Measurements from ENCODE around the gene CHPF.
A peak's percentile ranks its signal among the peaks of the same experiment; 100 is the strongest.

CHPF gene

GRCh38 chr2:219513787-219514186, 29.8 kb downstream of the CHPF start:
- no peak for DNase-seq (ENCODE audit: low read depth, low spot score)

DNA sequence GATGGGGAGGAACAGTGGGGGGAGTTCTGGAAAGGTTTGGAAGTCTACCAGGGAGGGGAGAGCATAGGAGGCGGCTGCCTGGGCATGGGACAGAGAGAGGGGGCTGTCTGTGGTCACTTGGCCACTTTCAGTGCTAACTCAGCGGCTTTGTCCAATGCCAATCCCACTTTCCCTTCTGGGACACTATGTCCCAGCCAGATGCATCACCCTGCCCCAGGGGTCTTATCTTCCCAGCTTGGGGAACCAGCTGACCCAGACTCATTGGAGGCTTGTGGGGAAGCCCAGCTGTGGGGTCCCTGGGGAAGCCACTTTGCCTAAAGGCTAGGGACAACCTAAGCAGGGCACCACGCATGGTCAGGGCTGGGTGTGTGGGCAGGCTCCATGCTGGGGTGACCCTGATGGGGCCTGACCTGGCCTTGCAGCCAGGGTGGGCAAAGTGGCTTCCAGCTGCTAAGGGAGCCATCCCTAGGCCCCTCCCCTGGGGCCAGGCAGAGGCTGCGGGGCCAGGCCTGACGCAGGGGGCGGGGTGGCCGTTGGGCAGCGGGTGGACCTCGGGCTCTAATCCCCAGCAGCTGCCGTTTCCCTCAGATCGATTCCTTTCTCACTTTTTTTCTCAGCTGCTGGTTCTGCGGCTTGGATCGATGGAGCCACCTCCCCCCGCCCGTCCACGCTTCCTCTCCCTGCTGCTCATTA, 30.9 kb downstream of the CHPF start:
- no peak for DNase-seq (ENCODE audit: low read depth, low spot score)

DNA sequence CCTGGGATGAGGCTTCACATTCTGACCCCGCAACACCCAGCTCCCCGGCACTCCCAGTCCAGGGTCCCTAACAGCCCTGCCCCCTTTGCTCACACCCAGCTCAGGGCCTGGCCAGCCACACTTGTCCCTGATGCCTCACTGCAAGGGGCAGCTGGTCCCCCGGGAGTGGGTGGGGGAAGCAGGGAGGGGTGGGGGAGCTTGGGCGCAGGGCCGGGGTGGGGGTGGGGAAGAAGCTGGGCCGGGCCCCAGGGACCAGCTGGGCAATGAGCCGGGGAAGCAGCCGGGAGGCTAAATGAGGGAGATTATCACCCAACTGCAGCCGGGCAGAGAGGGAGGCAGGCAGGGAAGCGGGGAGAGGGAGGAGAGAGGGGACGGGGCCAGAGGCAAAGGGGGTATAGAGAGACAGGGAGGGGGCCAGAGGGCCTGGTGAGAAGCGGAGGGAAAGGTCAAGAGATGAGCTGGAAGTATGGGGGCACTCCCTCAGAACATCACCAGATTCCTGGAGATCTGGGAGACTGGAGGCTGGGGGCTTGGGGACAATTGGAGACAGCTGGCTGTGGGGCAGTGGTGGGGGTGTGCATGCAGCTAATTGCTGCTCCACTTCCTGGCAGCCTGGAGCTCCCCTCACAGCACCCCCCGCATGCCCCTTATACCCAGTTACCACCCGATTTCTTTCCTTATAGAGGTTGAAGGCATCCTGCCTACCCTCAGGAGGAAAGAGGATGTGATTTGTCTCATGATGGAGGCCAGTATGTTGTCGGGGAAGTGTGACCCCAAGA, 31.9 kb downstream of the CHPF start:
- no peak for DNase-seq (ENCODE audit: low read depth, low spot score)

GRCh38 chr2:219510512-219511135, 33.0 kb downstream of the CHPF start:
- DNase-seq (ENCODE audit: low read depth, low spot score): no peak

- no peak for DNase-seq (ENCODE audit: low read depth, low spot score)
Measured at GRCh38 chr2:219509780-219510511, 33.7 kb downstream of the CHPF start.

DNA sequence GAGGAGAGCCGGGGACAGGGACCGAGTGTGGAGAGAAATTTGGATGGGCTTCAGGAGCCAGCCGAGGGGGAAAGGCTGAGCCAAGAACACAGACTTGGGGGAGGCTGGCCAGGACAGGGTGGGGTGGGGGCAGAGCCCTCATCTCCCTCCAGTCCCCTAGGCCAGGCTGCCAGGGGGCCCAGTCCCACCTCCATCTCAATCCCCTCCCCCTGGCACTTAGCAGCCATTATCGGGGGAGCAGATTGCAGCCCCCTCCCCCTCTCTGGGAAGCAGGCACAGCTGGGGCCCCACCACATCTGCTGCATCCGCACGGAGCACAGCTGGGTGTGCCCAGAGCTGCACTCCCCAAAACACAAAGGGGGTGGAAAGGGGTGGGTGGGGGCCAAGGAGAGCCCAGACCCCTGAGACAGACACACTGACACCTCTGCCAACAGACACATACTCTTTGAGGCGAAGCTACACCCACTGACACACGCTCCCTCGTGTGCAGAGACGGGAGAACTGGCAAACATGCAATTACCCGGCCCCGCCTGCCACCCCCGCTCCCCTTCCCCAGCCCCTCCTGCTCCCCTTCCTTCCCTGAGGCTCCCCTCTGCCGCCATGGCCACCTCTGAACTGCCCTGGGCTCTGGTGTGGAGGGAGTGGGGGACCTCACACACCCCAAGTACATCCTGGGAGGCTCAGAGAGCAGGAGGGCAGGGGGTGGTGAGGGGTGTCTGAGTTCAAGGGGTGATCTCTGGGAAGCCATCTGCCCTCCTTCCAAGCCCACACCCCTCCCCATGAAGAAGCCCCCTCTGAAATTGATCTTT, 34.4 kb downstream of the CHPF start:
- no peak for DNase-seq (ENCODE audit: low read depth, low spot score)

DNA sequence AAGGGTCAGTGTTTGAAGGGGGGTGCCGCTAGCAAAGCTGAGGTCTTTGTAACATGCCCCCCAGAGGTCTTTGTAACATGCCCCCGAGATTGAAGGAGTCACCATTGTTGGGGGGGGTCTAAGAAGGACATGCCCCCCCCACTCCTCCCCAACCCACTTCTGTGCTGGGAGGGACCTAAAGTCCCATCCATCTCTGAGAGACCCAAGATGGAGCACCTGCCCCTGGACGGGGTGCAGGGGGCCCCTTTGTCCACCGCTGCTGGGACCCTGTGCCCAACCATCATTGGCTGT, 35.2 kb downstream of the CHPF start:
- DNase-seq (ENCODE audit: low read depth, low spot score): no peak

GRCh38 chr2:219507581-219508443, 35.8 kb downstream of the CHPF start:
- DNase-seq (ENCODE audit: low read depth, low spot score): no peak

GRCh38 chr2:219506802-219507526, 36.6 kb downstream of the CHPF start:
- DNase-seq (ENCODE audit: low read depth, low spot score): no peak

DNA sequence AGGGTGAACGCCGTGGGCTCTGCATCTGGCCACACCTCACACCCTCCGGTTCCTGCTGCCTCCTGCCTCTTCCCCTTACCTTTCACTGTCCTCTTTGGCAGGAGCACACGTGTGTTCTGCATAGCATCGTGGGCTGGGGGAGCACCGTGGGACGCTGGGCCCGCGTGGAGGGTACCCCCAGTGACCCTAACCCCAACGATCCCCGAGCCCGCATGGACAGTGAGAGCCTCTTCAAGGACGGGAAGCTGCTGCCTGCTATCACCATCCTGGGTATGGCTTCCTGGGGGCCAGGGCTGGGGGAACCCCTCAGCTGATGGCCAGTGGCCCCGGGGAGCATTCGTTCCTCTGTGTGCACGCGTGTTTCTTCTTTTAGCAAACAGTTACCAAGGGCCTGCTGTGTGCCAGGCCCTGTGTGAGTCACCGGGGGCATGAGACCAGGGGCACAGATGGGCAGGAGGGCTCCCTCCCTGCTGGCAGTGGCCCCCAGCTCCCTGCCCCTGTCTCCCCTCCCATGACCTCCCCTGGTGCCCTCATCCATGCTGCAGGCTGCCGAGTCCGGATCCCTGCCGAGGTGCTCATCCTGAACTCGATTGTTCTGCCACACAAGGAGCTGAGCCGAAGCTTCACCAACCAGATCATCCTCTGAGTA, 37.3 kb downstream of the CHPF start:
- no peak for DNase-seq (ENCODE audit: low read depth, low spot score)

GRCh38 chr2:219505585-219505984, 38.0 kb downstream of the CHPF start:
- no peak for DNase-seq (ENCODE audit: low read depth, low spot score)

DNA sequence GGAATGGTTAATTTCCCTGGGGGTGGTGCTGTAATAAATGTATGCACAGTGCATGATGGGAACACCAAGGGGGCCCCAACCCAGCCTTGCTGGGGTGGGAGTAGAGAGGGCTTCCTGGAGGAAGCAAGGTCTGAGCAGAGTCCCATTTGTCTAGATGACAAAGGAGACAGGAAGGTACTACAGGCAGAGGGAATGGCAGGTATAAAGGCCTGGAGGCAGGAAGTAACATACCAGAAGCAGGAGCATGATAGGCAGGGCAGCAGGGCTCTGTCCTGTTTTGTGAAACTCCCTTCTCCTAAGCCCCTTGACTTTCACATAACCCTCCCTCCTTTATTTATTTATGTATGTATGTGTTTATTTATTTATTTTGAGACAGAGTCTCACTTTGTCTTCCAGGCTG, 41.0 kb downstream of the CHPF start:
- DNase-seq (ENCODE audit: low read depth, low spot score): no peak

DNA sequence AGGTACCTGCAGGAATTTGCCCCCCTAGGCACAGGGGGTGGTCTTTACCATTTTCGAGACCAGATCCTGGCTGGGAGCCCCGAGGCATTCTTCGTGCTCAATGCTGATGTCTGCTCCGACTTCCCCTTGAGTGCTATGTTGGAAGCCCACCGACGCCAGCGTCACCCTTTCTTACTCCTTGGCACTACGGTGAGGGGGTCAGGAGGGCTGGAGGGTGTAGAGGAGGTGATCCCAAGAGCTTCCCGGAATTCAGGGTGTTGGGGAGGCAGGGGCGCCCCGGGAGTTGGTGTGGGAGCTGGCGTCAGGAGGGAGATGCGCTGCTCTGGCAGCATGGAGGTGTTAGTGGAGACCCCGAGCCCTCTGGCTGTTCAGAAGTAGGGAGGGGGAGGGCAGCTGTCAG, 41.8 kb downstream of the CHPF start:
- DNase-seq (ENCODE audit: low read depth, low spot score): no peak

- DNase-seq (ENCODE audit: low read depth, low spot score): no peak
Measured at GRCh38 chr2:219500135-219500534, 43.5 kb downstream of the CHPF start.

DNA sequence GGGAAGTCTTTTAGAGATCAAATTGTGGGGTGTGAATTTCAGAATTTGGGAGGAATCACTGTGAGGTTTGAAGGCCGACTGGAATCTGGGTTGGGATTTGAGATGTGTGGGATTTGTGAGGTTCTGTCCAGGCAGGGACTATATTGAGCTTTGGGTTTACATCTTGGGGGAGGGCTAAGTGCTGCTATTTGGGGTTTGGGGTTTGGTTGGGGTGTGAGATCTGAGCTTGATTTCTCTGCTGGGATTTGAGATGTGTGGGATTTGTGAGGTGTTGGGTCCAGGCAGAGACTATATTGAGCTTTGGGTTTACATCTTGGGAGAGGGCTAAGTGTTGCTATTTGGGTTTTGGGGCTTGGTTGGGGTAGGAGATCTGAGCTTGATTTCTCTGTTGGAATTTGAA, 44.1 kb downstream of the CHPF start:
- no peak for DNase-seq (ENCODE audit: low read depth, low spot score)

GRCh38 chr2:219499058-219499307, 44.6 kb downstream of the CHPF start:
- DNase-seq (ENCODE audit: low read depth, low spot score): no peak

DNA sequence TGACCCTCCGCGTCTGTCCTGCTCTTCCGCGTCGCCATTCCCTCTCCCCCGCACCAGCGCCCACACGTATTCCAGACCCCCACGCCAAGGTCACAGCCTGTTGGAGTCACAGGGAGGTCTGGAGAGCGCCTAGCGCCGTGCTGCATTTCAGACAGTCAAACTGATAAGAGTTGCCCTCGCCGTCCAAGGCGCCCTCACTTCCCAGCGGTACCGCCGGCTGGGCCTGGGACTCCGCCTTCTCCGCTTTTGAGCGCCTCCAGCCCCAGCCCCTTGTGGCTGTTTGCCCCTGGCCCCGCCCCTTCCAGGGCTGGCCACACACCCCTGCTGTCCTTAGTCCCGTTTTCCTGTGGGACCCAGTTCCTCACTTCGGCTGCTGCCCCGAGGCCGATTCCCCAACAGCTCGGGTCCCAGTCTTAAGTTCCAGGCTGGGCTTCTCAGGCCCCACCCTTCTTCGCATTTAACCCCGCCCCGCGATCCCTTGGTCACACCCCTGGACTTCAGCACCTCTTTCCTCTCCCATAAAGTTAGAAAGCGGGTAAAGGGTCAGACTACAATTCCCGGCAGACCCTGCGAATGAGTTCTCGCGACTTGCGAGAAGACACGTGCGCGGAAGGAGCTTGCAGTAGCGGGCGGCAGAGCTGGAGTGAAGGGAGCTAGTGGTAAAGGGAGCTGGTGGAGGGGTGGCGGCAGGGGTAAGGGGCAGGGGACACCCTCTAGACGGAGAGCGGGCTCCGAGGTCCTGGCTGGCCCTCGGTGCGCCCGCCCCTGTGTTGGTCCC, 45.1 kb downstream of the CHPF start, which contains the start of gene GMPPA:
Gene GMPPA (plus strand): TSS at position 612 of the 778 bp plus-strand sequence. CDS start 1,085 bp downstream, outside the sequence.
- DNase-seq (ENCODE audit: low read depth, low spot score): peak; percentile 97

DNA sequence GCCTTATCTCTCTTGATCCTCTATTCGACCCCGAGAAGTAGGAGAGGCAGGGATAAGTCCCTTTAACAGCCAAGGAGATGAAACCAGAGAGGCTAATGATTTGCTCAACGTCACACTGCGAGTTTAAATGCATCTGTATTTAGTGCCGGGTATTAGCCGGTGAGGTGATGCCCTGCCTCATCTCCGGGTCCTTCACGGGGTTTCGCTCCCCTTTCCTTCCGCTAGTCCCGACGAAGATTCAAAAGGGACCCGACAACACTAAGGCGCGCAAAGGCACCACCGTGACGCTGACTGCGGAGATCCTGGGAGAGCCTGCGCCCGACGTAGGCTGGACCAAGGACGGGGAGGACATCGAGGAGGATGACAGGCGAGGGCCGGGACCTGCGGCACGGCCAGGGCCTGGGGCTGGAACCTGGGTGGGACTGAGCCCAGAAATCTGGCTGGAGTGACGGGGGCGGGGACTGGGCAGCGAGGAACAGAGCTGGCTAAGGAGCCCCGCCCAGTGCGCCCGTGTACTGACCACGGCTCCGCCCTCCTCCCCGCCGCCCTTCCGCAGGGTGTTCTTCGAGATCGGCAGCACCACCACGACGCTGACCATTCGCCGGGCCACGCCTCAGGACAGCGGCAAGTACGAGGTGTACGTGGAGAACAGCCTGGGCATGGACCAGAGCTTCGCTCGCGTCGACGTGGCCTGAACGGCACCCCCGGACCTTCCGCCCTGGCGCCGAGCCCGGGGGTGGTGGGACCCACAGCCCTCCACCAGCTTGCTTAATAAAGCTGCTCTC, 45.9 kb downstream of the CHPF start:
- no peak for DNase-seq (ENCODE audit: low read depth, low spot score)

Data from smooth muscle cell of the brain vasculature (primary cell).